Upper lobe of right lung (tissue), 1 donor: ENCODE data around the gene GSAP. TPM values are rescaled to one million over a fixed set of nuclear protein-coding genes. Genes with fewer than 3 reads are reported as not detected.
A peak's percentile ranks its signal among the peaks of the same experiment; 100 is the strongest.

ENCODE experiments used
- ATAC-seq: fragments of 200-7000 bp; cut with Tn5 transposase; one replicate; pipeline ENCODE4 v1.9.1; 2020; ENCODE audit warnings: mild to moderate bottlenecking, moderate library complexity
- DNase-seq: peaks from one replicate; pipeline ENCODE4 v3.0.0-alpha.2; 2020
- H3K27ac ChIP-seq: fragments of 200-600 bp; one replicate; pipeline ENCODE4 v1.8.0; 2022
- H3K27me3 ChIP-seq: fragments of 200-600 bp; one replicate; pipeline ENCODE4 v1.8.0; 2022; ENCODE audit warnings: mild to moderate bottlenecking
- H3K36me3 ChIP-seq: fragments of 200-600 bp; one replicate; pipeline ENCODE4 v1.8.0; 2022
- H3K4me1 ChIP-seq: fragments of 200-600 bp; one replicate; pipeline ENCODE4 v1.8.0; 2022
- H3K4me3 ChIP-seq: fragments of 200-600 bp; one replicate; pipeline ENCODE4 v1.8.0; 2022; ENCODE audit warnings: mild to moderate bottlenecking
- H3K9me3 ChIP-seq: fragments of 200-600 bp; one replicate; pipeline ENCODE4 v1.8.0; 2022
- intact Hi-C: fragments of 100-400 bp; cut with DNase I; formaldehyde crosslinking; loops from one replicate; pipeline ENCODE4 v1.11.0; 2022
- total RNA-seq: library from RNA; stranded (reverse); fragmentation: NEBNext Ultra II Directional; extraction: Animal tissue kit (Norgen Biotek cat#: 25700); gene quantifications from one replicate; pipeline ENCODE4 v1.2.1, GENCODE V29; 2021
- TF ChIP-seq, protein P1 (sequence below): fragments of 200-600 bp; IDR thresholded peaks from one replicate; pipeline ENCODE4 v1.8.0; 2022; ENCODE audit warnings: antibody characterized with exemption
- donor health status: DM: no; HTN: yes; CAD: no; lungs with severe emphysema.

The GSAP gene
- total RNA-seq, 1 donor from 2014 or later, result 64.9 TPM

DNA sequence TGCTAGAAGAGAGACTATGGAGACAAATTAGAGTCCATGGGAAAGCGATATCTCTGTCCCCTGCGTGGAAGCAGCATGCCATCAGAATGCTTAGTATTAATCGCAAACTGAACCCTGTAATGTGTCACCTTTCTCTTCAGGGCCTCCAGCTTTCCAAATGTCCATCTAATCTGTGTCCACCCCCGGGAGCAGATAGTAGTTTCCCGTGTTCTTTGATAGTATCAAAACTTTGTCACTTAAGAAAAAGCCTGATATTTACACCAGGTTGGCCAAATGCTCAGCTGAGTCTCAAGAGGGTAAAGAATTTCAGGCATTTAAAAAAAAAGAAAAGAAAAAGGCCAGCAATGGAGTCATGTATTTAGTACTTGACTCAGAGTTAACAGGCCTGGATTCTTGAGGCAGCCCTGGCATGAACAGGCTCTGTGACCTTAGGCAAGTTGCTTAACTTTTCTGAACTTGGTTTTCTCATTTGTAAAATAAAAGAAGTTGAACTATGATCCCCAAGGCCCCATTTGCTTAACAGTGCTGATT, 10.4 kb upstream of the GSAP start:
- TF ChIP-seq, protein P1, sequence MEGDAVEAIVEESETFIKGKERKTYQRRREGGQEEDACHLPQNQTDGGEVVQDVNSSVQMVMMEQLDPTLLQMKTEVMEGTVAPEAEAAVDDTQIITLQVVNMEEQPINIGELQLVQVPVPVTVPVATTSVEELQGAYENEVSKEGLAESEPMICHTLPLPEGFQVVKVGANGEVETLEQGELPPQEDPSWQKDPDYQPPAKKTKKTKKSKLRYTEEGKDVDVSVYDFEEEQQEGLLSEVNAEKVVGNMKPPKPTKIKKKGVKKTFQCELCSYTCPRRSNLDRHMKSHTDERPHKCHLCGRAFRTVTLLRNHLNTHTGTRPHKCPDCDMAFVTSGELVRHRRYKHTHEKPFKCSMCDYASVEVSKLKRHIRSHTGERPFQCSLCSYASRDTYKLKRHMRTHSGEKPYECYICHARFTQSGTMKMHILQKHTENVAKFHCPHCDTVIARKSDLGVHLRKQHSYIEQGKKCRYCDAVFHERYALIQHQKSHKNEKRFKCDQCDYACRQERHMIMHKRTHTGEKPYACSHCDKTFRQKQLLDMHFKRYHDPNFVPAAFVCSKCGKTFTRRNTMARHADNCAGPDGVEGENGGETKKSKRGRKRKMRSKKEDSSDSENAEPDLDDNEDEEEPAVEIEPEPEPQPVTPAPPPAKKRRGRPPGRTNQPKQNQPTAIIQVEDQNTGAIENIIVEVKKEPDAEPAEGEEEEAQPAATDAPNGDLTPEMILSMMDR, result no peak
- Histone ChIP-seq H3K27me3 (no peaks in the 10 kb centered on the region), H3K9me3 (no peaks in the 10 kb centered on the region), H3K27ac (peak overlapping the region; percentile 74), H3K4me1 (peaks cover 29% of the 10 kb centered on the region), H3K36me3 (no peaks in the 10 kb centered on the region), H3K4me3 (peak overlapping the region; percentile 20)
- DNase-seq, result no peak
- intact Hi-C loops, result no loop called here
- peak; percentile 46 for ATAC-seq

- TF ChIP-seq, protein P1, result no peak
- Histone ChIP-seq H3K9me3 (no peaks in the 10 kb centered on the region), H3K4me3 (peak overlapping the region; percentile 20), H3K27ac (peak overlapping the region; percentile 74), H3K27me3 (no peaks in the 10 kb centered on the region), H3K4me1 (peaks cover 29% of the 10 kb centered on the region), H3K36me3 (no peaks in the 10 kb centered on the region)
- DNase-seq (no peak), ATAC-seq (no peak)
- intact Hi-C loops, result no loop called here
Measured at GRCh38 chr7:77426052-77426404, 9.9 kb upstream of the GSAP start.

DNA sequence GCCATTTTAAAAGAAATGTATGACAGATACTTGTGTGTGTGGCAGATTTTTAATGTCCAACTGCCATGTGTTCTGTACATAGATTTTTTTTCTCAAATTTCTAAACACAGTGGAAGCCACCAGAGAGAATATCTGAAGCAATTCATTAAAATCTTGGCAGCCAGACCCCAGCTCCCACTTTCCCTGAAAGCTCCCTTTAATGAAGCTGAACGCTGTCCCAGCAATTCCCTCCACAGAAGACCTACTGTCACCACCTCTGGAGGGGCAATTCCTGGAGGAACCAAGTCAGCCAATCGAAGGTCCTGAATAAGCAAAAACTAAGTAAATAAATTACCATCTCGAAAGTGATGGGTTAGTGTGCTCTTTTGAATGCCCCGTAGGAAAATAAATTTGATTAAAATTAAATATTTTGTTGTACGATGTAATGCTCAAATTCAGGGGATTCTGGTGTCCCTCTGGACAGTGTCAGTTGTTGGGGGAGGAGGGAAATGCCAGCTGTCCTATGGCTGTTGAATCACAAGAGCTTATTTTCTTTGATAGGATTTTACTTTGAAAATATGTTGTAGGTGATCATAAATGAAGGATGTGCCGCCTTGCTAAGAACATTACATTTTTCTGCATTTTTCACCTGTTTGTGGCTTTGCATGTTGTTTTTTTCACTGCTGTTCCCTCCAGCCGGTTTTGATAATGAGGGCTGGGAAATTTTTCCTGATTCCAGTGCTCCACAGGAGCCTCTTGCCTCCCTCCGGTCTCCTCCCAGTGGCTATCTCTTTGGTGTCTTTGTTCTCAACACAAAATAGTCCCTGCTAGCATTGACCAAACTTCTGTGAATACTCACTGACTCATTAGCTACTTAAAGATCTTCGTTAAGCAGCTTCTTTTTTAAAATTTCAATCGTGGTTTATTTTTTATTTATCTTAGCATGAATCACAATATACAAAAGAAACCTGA, 9.2 kb upstream of the GSAP start:
- H3K36me3 ChIP-seq, result no peaks in the 10 kb centered on the region
- peak overlapping the region; percentile 74 for H3K27ac ChIP-seq
- DNase-seq (no peak), ATAC-seq (no peak)
- intact Hi-C loops, result no loop called here
- H3K4me1 ChIP-seq, result peaks cover 29% of the 10 kb centered on the region
- TF ChIP-seq, protein P1, result no peak
- H3K27me3 ChIP-seq, result no peaks in the 10 kb centered on the region
- H3K9me3 ChIP-seq, result no peaks in the 10 kb centered on the region
- H3K4me3 ChIP-seq, result peak overlapping the region; percentile 20

DNA sequence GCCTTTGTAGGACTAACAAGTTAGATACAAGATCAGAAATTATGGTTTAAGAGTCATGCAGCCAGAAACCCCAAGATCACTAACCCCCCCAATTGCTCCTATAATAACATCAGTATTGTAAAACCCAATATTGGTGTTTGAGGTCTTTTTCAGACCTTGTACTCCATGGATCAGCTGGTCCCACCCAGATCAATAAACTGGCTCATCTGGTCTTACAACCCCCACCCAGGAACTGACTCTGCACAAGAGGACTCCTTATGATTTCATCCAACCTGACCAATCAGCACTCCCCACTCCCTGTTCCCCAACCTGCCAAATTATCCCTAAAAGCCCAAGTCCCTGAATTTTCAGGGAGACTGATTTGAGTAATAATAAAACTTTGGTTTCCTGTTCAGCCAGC, 6.4 kb upstream of the GSAP start:
- Histone ChIP-seq H3K27me3 (no peaks in the 10 kb centered on the region), H3K4me1 (peaks cover 17% of the 10 kb centered on the region), H3K4me3 (no peak overlapping the region), H3K27ac (no peak overlapping the region), H3K9me3 (no peaks in the 10 kb centered on the region), H3K36me3 (no peaks in the 10 kb centered on the region)
- DNase-seq, result no peak
- intact Hi-C loops, result no loop called here
- ATAC-seq, result no peak
- TF ChIP-seq, protein P1, result no peak

DNA sequence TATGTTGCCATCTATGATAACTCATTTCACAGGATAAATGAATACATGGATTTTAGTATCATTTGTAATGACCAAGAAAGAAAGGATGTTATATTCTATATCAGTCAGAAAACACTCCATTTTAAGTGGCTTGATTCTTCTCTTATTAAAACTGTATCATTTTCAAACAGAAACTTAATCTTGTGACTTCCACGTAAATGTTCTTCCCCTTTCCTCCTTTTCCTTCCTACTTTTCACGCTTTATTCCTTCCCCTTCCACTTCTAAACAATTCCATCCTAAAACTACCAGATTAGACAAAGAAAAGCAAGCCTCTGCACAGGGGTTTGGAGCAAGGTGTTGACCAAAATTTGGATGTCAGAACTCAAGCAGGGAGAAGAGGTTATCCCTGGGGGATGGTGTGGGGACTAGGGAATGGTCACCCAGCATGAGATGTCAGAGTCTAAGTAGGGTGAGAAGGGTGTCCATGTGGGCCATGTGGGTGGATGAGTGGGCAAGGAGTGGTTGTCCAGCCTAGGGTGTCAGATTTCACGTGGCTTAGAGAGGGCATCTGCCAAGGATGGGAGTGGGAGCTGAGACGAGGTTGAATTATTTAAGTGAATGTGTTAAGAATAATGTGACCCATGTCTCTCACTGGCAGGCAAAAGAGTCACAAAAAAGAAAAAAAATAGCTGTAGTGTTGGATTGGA, 5.0 kb upstream of the GSAP start:
- H3K4me3 ChIP-seq, result no peak overlapping the region
- H3K27me3 ChIP-seq, result no peaks in the 10 kb centered on the region
- TF ChIP-seq, protein P1, result no peak
- H3K9me3 ChIP-seq, result no peaks in the 10 kb centered on the region
- DNase-seq, result no peak
- peak overlapping the region; percentile 17 for H3K27ac ChIP-seq
- intact Hi-C loops, result no loop called here
- no peaks in the 10 kb centered on the region for H3K36me3 ChIP-seq
- H3K4me1 ChIP-seq, result peaks cover 4% of the 10 kb centered on the region
- ATAC-seq, result peak; percentile 29
